ENCODE results near the gene PRDM5. TPM values are rescaled to one million over a fixed set of nuclear protein-coding genes. Genes with fewer than 3 reads are reported as not detected.

Gene PRDM5
- polyA plus RNA-seq, 1 donor: 14.7 TPM

- Histone ChIP-seq H3K36me3 (ENCODE audit: control insufficient read depth, insufficient read depth, low read length) (no peaks in the 10 kb centered on the region), H3K4me1 (ENCODE audit: control insufficient read depth, insufficient read depth, low read length) (peaks cover 5% of the 10 kb centered on the region), H3K9me3 (ENCODE audit: control insufficient read depth, low read depth, low read length) (peaks cover 4% of the 10 kb centered on the region), H3K27me3 (ENCODE audit: control insufficient read depth, insufficient read depth, low read length) (no peaks in the 10 kb centered on the region), H3K27ac (ENCODE audit: low read length) (no peak overlapping the region), H3K4me3 (ENCODE audit: low read length) (no peak overlapping the region)
- no peak for DNase-seq
Observed at GRCh38 chr4:120939693-120940092, 17.2 kb upstream of the PRDM5 start.

- Histone ChIP-seq H3K9me3 (ENCODE audit: control insufficient read depth, low read depth, low read length) (no peaks in the 10 kb centered on the region), H3K36me3 (ENCODE audit: control insufficient read depth, insufficient read depth, low read length) (no peaks in the 10 kb centered on the region), H3K27ac (ENCODE audit: low read length) (no peak overlapping the region), H3K4me1 (ENCODE audit: control insufficient read depth, insufficient read depth, low read length) (no peaks in the 10 kb centered on the region), H3K27me3 (ENCODE audit: control insufficient read depth, insufficient read depth, low read length) (no peaks in the 10 kb centered on the region), H3K4me3 (ENCODE audit: low read length) (no peak overlapping the region)
- DNase-seq: no peak
- WGBS (ENCODE audit: insufficient coverage, low lambda C conversion rate): no CpG with 5 or more reads among the region's 1 CpG
Observed at GRCh38 chr4:120929847-120930246, 7.3 kb upstream of the PRDM5 start.

GRCh38 chr4:120927801-120928409 lies 5.4 kb upstream of the PRDM5 start:
- H3K4me1 ChIP-seq (ENCODE audit: control insufficient read depth, insufficient read depth, low read length): peaks cover 3% of the 10 kb centered on the region

GRCh38 chr4:120926358-120927025 lies 4.0 kb upstream of the PRDM5 start:
- no peak overlapping the region for H3K27ac ChIP-seq (ENCODE audit: low read length)
- WGBS (ENCODE audit: insufficient coverage, low lambda C conversion rate): 80% methylated on average over 1 of the region's 3 CpGs
- no peaks in the 10 kb centered on the region for H3K9me3 ChIP-seq (ENCODE audit: control insufficient read depth, low read depth, low read length)
- peaks cover 3% of the 10 kb centered on the region for H3K4me1 ChIP-seq (ENCODE audit: control insufficient read depth, insufficient read depth, low read length)
- no peaks in the 10 kb centered on the region for H3K36me3 ChIP-seq (ENCODE audit: control insufficient read depth, insufficient read depth, low read length)
- no peak overlapping the region for H3K4me3 ChIP-seq (ENCODE audit: low read length)
- no peak for DNase-seq
- H3K27me3 ChIP-seq (ENCODE audit: control insufficient read depth, insufficient read depth, low read length): no peaks in the 10 kb centered on the region

More at GRCh38 chr4:120927801-120928409, 5.4 kb upstream of the PRDM5 start:
- Histone ChIP-seq H3K36me3 (ENCODE audit: control insufficient read depth, insufficient read depth, low read length) (no peaks in the 10 kb centered on the region), H3K9me3 (ENCODE audit: control insufficient read depth, low read depth, low read length) (no peaks in the 10 kb centered on the region), H3K27ac (ENCODE audit: low read length) (no peak overlapping the region), H3K27me3 (ENCODE audit: control insufficient read depth, insufficient read depth, low read length) (no peaks in the 10 kb centered on the region), H3K4me3 (ENCODE audit: low read length) (no peak overlapping the region)
- DNase-seq: no peak

- 97% methylated on average over 3 of the region's 3 CpGs for WGBS (ENCODE audit: insufficient coverage, low lambda C conversion rate)
- H3K4me3 ChIP-seq (ENCODE audit: low read length): no peak overlapping the region
Observed at GRCh38 chr4:120924931-120925330, 2.4 kb upstream of the PRDM5 start.

GRCh38 chr4:120923207-120923522 lies 639 bp upstream of the PRDM5 start:
- no peaks in the 10 kb centered on the region for H3K36me3 ChIP-seq (ENCODE audit: control insufficient read depth, insufficient read depth, low read length)
- H3K27me3 ChIP-seq (ENCODE audit: control insufficient read depth, insufficient read depth, low read length): no peaks in the 10 kb centered on the region
- H3K9me3 ChIP-seq (ENCODE audit: control insufficient read depth, low read depth, low read length): no peaks in the 10 kb centered on the region
- H3K4me1 ChIP-seq (ENCODE audit: control insufficient read depth, insufficient read depth, low read length): peaks cover 10% of the 10 kb centered on the region
- peak overlapping the region; percentile 81 for H3K4me3 ChIP-seq (ENCODE audit: low read length)
- 19% methylated on average over 7 of the region's 12 CpGs for WGBS (ENCODE audit: insufficient coverage, low lambda C conversion rate)
- DNase-seq: no peak
- peak overlapping the region; percentile 95 for H3K27ac ChIP-seq (ENCODE audit: low read length)

More at GRCh38 chr4:120924931-120925330, 2.4 kb upstream of the PRDM5 start:
- DNase-seq: no peak
- H3K27me3 ChIP-seq (ENCODE audit: control insufficient read depth, insufficient read depth, low read length): no peaks in the 10 kb centered on the region
- H3K9me3 ChIP-seq (ENCODE audit: control insufficient read depth, low read depth, low read length): no peaks in the 10 kb centered on the region
- peaks cover 3% of the 10 kb centered on the region for H3K4me1 ChIP-seq (ENCODE audit: control insufficient read depth, insufficient read depth, low read length)
- no peaks in the 10 kb centered on the region for H3K36me3 ChIP-seq (ENCODE audit: control insufficient read depth, insufficient read depth, low read length)
- no peak overlapping the region for H3K27ac ChIP-seq (ENCODE audit: low read length)

- peak overlapping the region; percentile 93 for H3K27ac ChIP-seq (ENCODE audit: low read length)
- H3K36me3 ChIP-seq (ENCODE audit: control insufficient read depth, insufficient read depth, low read length): no peaks in the 10 kb centered on the region
- no peaks in the 10 kb centered on the region for H3K9me3 ChIP-seq (ENCODE audit: control insufficient read depth, low read depth, low read length)
- H3K4me3 ChIP-seq (ENCODE audit: low read length): peak overlapping the region; percentile 81
- DNase-seq: peak in 1 of 2 donors; percentile 39
- WGBS (ENCODE audit: insufficient coverage, low lambda C conversion rate): 0% methylated on average over 2 of the region's 51 CpGs
- peaks cover 10% of the 10 kb centered on the region for H3K4me1 ChIP-seq (ENCODE audit: control insufficient read depth, insufficient read depth, low read length)
- no peaks in the 10 kb centered on the region for H3K27me3 ChIP-seq (ENCODE audit: control insufficient read depth, insufficient read depth, low read length)
Observed at GRCh38 chr4:120921456-120922380, 808 bp downstream of the PRDM5 start.

GRCh38 chr4:120920666-120921065 lies 1.9 kb downstream of the PRDM5 start:
- Histone ChIP-seq H3K9me3 (ENCODE audit: control insufficient read depth, low read depth, low read length) (no peaks in the 10 kb centered on the region), H3K36me3 (ENCODE audit: control insufficient read depth, insufficient read depth, low read length) (no peaks in the 10 kb centered on the region), H3K27ac (ENCODE audit: low read length) (peak overlapping the region; percentile 93), H3K4me1 (ENCODE audit: control insufficient read depth, insufficient read depth, low read length) (peaks cover 10% of the 10 kb centered on the region), H3K4me3 (ENCODE audit: low read length) (no peak overlapping the region), H3K27me3 (ENCODE audit: control insufficient read depth, insufficient read depth, low read length) (no peaks in the 10 kb centered on the region)
- no peak for DNase-seq
- 84% methylated on average over 2 of the region's 2 CpGs for WGBS (ENCODE audit: insufficient coverage, low lambda C conversion rate)

GRCh38 chr4:120919358-120919757 lies 3.2 kb downstream of the PRDM5 start:
- Histone ChIP-seq H3K4me1 (ENCODE audit: control insufficient read depth, insufficient read depth, low read length) (peaks cover 10% of the 10 kb centered on the region), H3K9me3 (ENCODE audit: control insufficient read depth, low read depth, low read length) (no peaks in the 10 kb centered on the region), H3K27ac (ENCODE audit: low read length) (peak overlapping the region; percentile 47), H3K27me3 (ENCODE audit: control insufficient read depth, insufficient read depth, low read length) (no peaks in the 10 kb centered on the region), H3K36me3 (ENCODE audit: control insufficient read depth, insufficient read depth, low read length) (no peaks in the 10 kb centered on the region), H3K4me3 (ENCODE audit: low read length) (no peak overlapping the region)
- WGBS (ENCODE audit: insufficient coverage, low lambda C conversion rate): no CpG with 5 or more reads among the region's 1 CpG
- DNase-seq: peak in 1 of 2 donors; percentile 11

GRCh38 chr4:120918788-120919187 lies 3.7 kb downstream of the PRDM5 start:
- peak in 1 of 2 donors; percentile 31 for DNase-seq
- H3K27ac ChIP-seq (ENCODE audit: low read length): peak overlapping the region; percentile 47
- no peaks in the 10 kb centered on the region for H3K9me3 ChIP-seq (ENCODE audit: control insufficient read depth, low read depth, low read length)
- peaks cover 10% of the 10 kb centered on the region for H3K4me1 ChIP-seq (ENCODE audit: control insufficient read depth, insufficient read depth, low read length)
- H3K27me3 ChIP-seq (ENCODE audit: control insufficient read depth, insufficient read depth, low read length): no peaks in the 10 kb centered on the region
- no peak overlapping the region for H3K4me3 ChIP-seq (ENCODE audit: low read length)
- no peaks in the 10 kb centered on the region for H3K36me3 ChIP-seq (ENCODE audit: control insufficient read depth, insufficient read depth, low read length)
- WGBS (ENCODE audit: insufficient coverage, low lambda C conversion rate): no CpG with 5 or more reads among the region's 2 CpGs
